ENCODE measurements around the gene LRRC46.

LRRC46 gene

GRCh38 chr17:47804461-47804860 is 27.0 kb upstream of the LRRC46 start:
- no peaks in the 10 kb centered on the region for H3K9me3 ChIP-seq (ENCODE audit: control insufficient read depth, insufficient read depth, low read length)
- H3K9ac ChIP-seq (ENCODE audit: low read depth, low read length), result no peak overlapping the region
- no peaks in the 10 kb centered on the region for H3K36me3 ChIP-seq (ENCODE audit: insufficient read depth, low read length)
- no peaks in the 10 kb centered on the region for H3K4me1 ChIP-seq (ENCODE audit: insufficient read depth, low read length)

GRCh38 chr17:47806026-47806912 is 25.2 kb upstream of the LRRC46 start:
- H3K9ac ChIP-seq (ENCODE audit: low read depth, low read length), result no peak overlapping the region
- H3K36me3 ChIP-seq (ENCODE audit: insufficient read depth, low read length), result no peaks in the 10 kb centered on the region
- H3K9me3 ChIP-seq (ENCODE audit: control insufficient read depth, insufficient read depth, low read length), result no peaks in the 10 kb centered on the region
- H3K4me1 ChIP-seq (ENCODE audit: insufficient read depth, low read length), result peaks cover 8% of the 10 kb centered on the region; the same call in 1 of the 2 replicates

GRCh38 chr17:47806913-47807255 is 24.6 kb upstream of the LRRC46 start:
- H3K9me3 ChIP-seq (ENCODE audit: control insufficient read depth, insufficient read depth, low read length), result no peaks in the 10 kb centered on the region
- H3K36me3 ChIP-seq (ENCODE audit: insufficient read depth, low read length), result no peaks in the 10 kb centered on the region
- no peak overlapping the region for H3K9ac ChIP-seq (ENCODE audit: low read depth, low read length)
- peaks cover 8% of the 10 kb centered on the region; the same call in 1 of the 2 replicates for H3K4me1 ChIP-seq (ENCODE audit: insufficient read depth, low read length)

GRCh38 chr17:47807421-47807820 is 24.0 kb upstream of the LRRC46 start:
- Histone ChIP-seq H3K9me3 (ENCODE audit: control insufficient read depth, insufficient read depth, low read length) (no peaks in the 10 kb centered on the region), H3K36me3 (ENCODE audit: insufficient read depth, low read length) (no peaks in the 10 kb centered on the region), H3K4me1 (ENCODE audit: insufficient read depth, low read length) (peaks cover 8% of the 10 kb centered on the region; the same call in 1 of the 2 replicates), H3K9ac (ENCODE audit: low read depth, low read length) (no peak overlapping the region)

DNA sequence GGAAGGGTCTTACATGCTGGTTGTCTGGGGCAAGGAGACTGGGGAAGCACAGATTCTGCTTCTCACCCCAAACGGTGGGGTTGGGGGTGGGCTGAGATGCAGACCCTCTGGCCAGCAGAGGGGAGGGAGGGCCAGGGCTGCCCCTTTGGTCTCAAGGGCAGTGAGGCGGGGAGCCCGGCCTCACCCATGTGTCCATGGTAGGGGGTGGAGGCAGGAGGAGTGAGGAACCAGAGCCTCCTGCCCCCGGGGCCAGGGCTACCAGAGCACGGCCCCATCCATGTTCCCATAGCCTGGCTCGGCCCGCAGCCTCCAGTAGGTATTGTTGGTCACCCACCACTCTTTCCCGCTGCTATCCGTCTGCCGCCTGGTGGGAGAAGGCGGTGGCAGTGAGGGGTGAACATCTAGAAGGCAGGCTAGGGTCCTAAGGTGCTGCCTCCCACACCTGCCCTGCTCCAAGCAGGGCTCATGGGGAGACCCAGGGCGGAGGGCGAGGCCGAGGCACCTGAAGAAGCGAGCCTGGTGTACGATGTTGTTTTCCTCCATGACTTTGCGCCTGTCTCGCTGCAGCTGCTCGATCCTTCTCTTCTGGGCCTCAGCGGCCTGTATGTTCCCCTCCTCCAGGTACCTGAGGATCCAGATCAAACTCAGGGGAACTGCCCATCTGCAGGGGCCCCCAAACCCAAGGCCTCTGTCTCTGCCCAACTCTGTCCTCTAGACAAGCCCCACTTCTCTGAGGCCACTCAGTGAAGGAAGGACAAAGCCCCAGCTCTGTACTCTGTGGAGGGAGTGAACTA is 23.2 kb upstream of the LRRC46 start:
- peaks cover 8% of the 10 kb centered on the region; the same call in 1 of the 2 replicates for H3K4me1 ChIP-seq (ENCODE audit: insufficient read depth, low read length)
- H3K9ac ChIP-seq (ENCODE audit: low read depth, low read length), result no peak overlapping the region
- no peaks in the 10 kb centered on the region for H3K36me3 ChIP-seq (ENCODE audit: insufficient read depth, low read length)
- no peaks in the 10 kb centered on the region for H3K9me3 ChIP-seq (ENCODE audit: control insufficient read depth, insufficient read depth, low read length)

DNA sequence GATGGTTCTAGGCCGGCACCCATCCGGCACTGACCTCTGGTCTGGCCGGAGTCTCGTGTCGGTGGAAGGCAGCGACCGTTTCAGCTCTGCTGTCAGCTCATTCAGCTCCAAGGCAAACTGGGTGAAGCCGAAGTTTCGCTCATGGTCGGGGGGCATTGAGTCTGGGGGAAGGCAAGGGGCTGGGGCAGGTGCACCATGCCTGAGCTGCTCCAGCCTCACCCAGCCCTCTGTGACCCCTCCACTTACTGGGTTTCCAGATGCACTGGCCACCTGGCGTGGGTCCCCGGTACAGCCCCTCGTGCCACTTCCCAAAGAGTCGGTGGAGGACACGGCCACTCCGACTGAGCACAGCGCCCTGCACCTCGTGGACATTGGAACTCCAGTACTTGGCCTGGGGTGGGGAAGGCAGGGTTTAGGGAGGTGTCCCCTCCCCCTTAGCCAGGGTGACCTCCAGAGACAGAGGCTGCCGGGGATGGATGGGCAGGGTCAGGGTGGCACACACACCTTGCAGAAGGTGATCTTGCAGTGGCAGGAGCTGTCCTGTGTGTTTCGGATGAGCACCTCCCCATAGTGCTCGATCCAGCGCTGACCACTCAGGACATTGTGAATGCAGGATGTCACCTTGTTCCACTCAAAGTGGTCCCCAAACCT is 22.5 kb upstream of the LRRC46 start:
- Histone ChIP-seq H3K9ac (ENCODE audit: low read depth, low read length) (no peak overlapping the region), H3K36me3 (ENCODE audit: insufficient read depth, low read length) (no peaks in the 10 kb centered on the region), H3K4me1 (ENCODE audit: insufficient read depth, low read length) (peaks cover 8% of the 10 kb centered on the region; the same call in 1 of the 2 replicates), H3K9me3 (ENCODE audit: control insufficient read depth, insufficient read depth, low read length) (no peaks in the 10 kb centered on the region)

GRCh38 chr17:47810200-47810821 is 21.2 kb upstream of the LRRC46 start:
- Histone ChIP-seq H3K9ac (ENCODE audit: low read depth, low read length) (no peak overlapping the region), H3K36me3 (ENCODE audit: insufficient read depth, low read length) (0 out of 2 replicates have a peak, but pooled peaks cover 5% of the 10 kb centered on the region)

DNA sequence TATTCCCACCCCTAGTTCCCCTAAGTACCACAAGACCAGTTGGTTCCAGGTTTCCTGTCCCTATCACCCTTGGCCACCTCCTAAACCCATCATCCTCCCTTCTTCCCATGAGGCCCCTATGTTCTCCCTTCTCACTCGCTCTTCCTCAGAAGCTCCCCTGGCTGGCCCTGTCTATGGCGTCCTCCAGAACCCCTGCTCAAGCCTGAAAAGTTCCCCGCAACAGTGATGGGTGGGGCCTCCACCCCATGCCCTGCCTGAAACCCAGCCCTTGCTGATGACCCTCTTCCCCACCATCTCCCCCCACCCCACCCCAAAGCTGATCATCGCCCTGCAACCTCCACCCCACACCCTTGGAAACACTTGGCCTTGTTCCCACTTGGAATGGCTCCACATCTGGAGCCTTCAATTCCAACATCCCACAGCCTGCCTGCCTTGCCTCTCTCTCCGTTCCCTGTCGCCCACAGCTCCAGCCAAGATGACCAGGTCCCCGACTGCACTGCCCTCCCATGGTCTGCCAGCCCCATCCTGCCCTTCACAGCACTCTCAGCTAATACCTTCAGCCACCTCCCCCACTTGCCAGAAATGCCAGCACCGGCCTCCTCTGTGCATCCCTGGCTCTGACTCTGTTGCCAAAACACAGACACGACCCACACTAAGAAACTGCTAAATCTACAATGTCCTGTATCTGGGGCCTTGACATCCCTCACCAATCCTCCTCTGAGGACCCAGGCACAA is 20.4 kb upstream of the LRRC46 start:
- Histone ChIP-seq H3K9me3 (ENCODE audit: control insufficient read depth, insufficient read depth, low read length) (no peaks in the 10 kb centered on the region), H3K9ac (ENCODE audit: low read depth, low read length) (no peak overlapping the region), H3K36me3 (ENCODE audit: insufficient read depth, low read length) (0 out of 2 replicates have a peak, but pooled peaks cover 5% of the 10 kb centered on the region), H3K4me1 (ENCODE audit: insufficient read depth, low read length) (peaks cover 8% of the 10 kb centered on the region; the same call in 1 of the 2 replicates)

More at GRCh38 chr17:47810200-47810821, 21.2 kb upstream of the LRRC46 start:
- no peaks in the 10 kb centered on the region for H3K9me3 ChIP-seq (ENCODE audit: control insufficient read depth, insufficient read depth, low read length)
- peaks cover 8% of the 10 kb centered on the region; the same call in 1 of the 2 replicates for H3K4me1 ChIP-seq (ENCODE audit: insufficient read depth, low read length)

- Histone ChIP-seq H3K36me3 (ENCODE audit: insufficient read depth, low read length) (0 out of 2 replicates have a peak, but pooled peaks cover 5% of the 10 kb centered on the region), H3K9me3 (ENCODE audit: control insufficient read depth, insufficient read depth, low read length) (no peaks in the 10 kb centered on the region), H3K4me1 (ENCODE audit: insufficient read depth, low read length) (peaks cover 8% of the 10 kb centered on the region; the same call in 1 of the 2 replicates), H3K9ac (ENCODE audit: low read depth, low read length) (no peak overlapping the region)
Observed at GRCh38 chr17:47811709-47812108, 19.8 kb upstream of the LRRC46 start.

GRCh38 chr17:47812146-47812920 is 19.1 kb upstream of the LRRC46 start:
- Histone ChIP-seq H3K9ac (ENCODE audit: low read depth, low read length) (no peak overlapping the region), H3K36me3 (ENCODE audit: insufficient read depth, low read length) (0 out of 2 replicates have a peak, but pooled peaks cover 5% of the 10 kb centered on the region), H3K9me3 (ENCODE audit: control insufficient read depth, insufficient read depth, low read length) (no peaks in the 10 kb centered on the region), H3K4me1 (ENCODE audit: insufficient read depth, low read length) (peaks cover 8% of the 10 kb centered on the region; the same call in 1 of the 2 replicates)

DNA sequence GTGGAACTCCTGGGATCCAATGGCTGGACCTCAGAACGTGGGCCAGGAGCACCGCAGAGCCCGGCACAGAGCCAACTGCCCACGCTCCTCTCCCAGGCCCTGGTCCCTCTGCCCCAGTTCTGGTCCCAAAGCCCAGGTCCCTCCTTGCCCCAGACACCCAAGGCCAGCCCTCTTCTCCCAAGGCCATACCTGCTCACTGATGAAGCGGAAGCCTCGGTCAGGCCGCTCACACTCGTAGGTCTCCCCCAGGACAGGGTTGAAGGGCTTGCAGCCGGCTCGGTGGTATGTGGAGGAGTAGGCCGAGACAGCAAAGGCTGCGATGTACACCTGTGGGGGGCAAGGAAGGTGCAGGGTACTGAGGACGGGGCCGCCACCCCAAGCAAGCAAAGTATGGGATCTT is 18.4 kb upstream of the LRRC46 start:
- Histone ChIP-seq H3K9me3 (ENCODE audit: control insufficient read depth, insufficient read depth, low read length) (no peaks in the 10 kb centered on the region), H3K36me3 (ENCODE audit: insufficient read depth, low read length) (0 out of 2 replicates have a peak, but pooled peaks cover 5% of the 10 kb centered on the region), H3K9ac (ENCODE audit: low read depth, low read length) (no peak overlapping the region), H3K4me1 (ENCODE audit: insufficient read depth, low read length) (peaks cover 8% of the 10 kb centered on the region; the same call in 1 of the 2 replicates)

GRCh38 chr17:47813512-47814031 is 17.9 kb upstream of the LRRC46 start:
- Histone ChIP-seq H3K9ac (ENCODE audit: low read depth, low read length) (no peak overlapping the region), H3K4me1 (ENCODE audit: insufficient read depth, low read length) (peaks cover 8% of the 10 kb centered on the region; the same call in 1 of the 2 replicates), H3K36me3 (ENCODE audit: insufficient read depth, low read length) (0 out of 2 replicates have a peak, but pooled peaks cover 5% of the 10 kb centered on the region), H3K9me3 (ENCODE audit: control insufficient read depth, insufficient read depth, low read length) (no peaks in the 10 kb centered on the region)
